ENCODE results near the gene EIF4G3. TPM values are rescaled to one million over a fixed set of nuclear protein-coding genes. Genes with fewer than 3 reads are reported as not detected.
A peak's percentile ranks its signal among the peaks of the same experiment; 100 is the strongest.
"Not testable (repeated sequence)": the region's sequence is repeated elsewhere in the genome, so short reads cannot be mapped to it uniquely, and the experiment has no call there.

Gene EIF4G3
- total RNA-seq, 2 experiments from 2014 or later = 56.7 to 64.3 TPM

GRCh38 chr1:20819818-20820217, 356.9 kb downstream of the EIF4G3 start:
- peaks cover 8% of the 10 kb centered on the region for H3K36me3 Mint-ChIP-seq
- ATAC-seq (no peak), DNase-seq (no peak)
- H3K9me3 Mint-ChIP-seq (ENCODE audit: low read depth) = no peaks in the 10 kb centered on the region
- no peaks in the 10 kb centered on the region for H3K4me1 Mint-ChIP-seq
- H3K4me3 Mint-ChIP-seq = no peak overlapping the region
- H3K27me3 Mint-ChIP-seq = no peaks in the 10 kb centered on the region
- no peak overlapping the region for H3K27ac Mint-ChIP-seq
- CTCF ChIA-PET = no interaction called here

GRCh38 chr1:20814534-20814871, 362.2 kb downstream of the EIF4G3 start:
- Mint-ChIP-seq H3K9me3 (ENCODE audit: low read depth) (peaks cover 2% of the 10 kb centered on the region), H3K4me1 (no peaks in the 10 kb centered on the region), H3K27ac (no peak overlapping the region), H3K36me3 (peaks cover 3% of the 10 kb centered on the region), H3K27me3 (no peaks in the 10 kb centered on the region), H3K4me3 (no peak overlapping the region)
- DNase-seq = no peak
- no peak for ATAC-seq
- CTCF ChIA-PET = no interaction called here

GRCh38 chr1:20811916-20812315, 364.8 kb downstream of the EIF4G3 start:
- ATAC-seq (no peak), DNase-seq (no peak)
- H3K27ac Mint-ChIP-seq = no peak overlapping the region
- peaks cover 8% of the 10 kb centered on the region for H3K36me3 Mint-ChIP-seq
- H3K4me3 Mint-ChIP-seq = no peak overlapping the region
- CTCF ChIA-PET = interaction anchor here (1.7 kb wide), 1 partner anchor 383 kb away, joined by 4 read pairs; no protein-coding TSS in a partner anchor
- peaks cover 2% of the 10 kb centered on the region for H3K9me3 Mint-ChIP-seq (ENCODE audit: low read depth)
- no peaks in the 10 kb centered on the region for H3K27me3 Mint-ChIP-seq
- no peaks in the 10 kb centered on the region for H3K4me1 Mint-ChIP-seq

- no peak overlapping the region for H3K27ac Mint-ChIP-seq
- peaks cover 2% of the 10 kb centered on the region for H3K4me1 Mint-ChIP-seq
- H3K9me3 Mint-ChIP-seq (ENCODE audit: low read depth) = no peaks in the 10 kb centered on the region
- no peak for ATAC-seq
- no peak for DNase-seq
- no peak overlapping the region for H3K4me3 Mint-ChIP-seq
- CTCF ChIA-PET = no interaction called here
- H3K27me3 Mint-ChIP-seq = no peaks in the 10 kb centered on the region
- H3K36me3 Mint-ChIP-seq = no peaks in the 10 kb centered on the region
These were observed 383.5 kb downstream of the EIF4G3 start for GRCh38 chr1:20793236-20793635.

- Mint-ChIP-seq H3K9me3 (ENCODE audit: low read depth) (no peaks in the 10 kb centered on the region), H3K4me3 (no peak overlapping the region), H3K27ac (no peak overlapping the region), H3K36me3 (no peaks in the 10 kb centered on the region), H3K4me1 (peaks cover 9% of the 10 kb centered on the region), H3K27me3 (no peaks in the 10 kb centered on the region)
- ATAC-seq (no peak), DNase-seq (no peak)
- CTCF ChIA-PET = no interaction called here
These were observed 384.5 kb downstream of the EIF4G3 start for GRCh38 chr1:20792196-20792595.

GRCh38 chr1:20790785-20791184, 385.9 kb downstream of the EIF4G3 start:
- no peak overlapping the region for H3K27ac Mint-ChIP-seq
- no peak overlapping the region for H3K4me3 Mint-ChIP-seq
- CTCF ChIA-PET = no interaction called here
- peaks cover 9% of the 10 kb centered on the region for H3K4me1 Mint-ChIP-seq
- ATAC-seq (no peak), DNase-seq (no peak)
- H3K9me3 Mint-ChIP-seq (ENCODE audit: low read depth) = no peaks in the 10 kb centered on the region
- H3K27me3 Mint-ChIP-seq = no peaks in the 10 kb centered on the region
- H3K36me3 Mint-ChIP-seq = peaks cover 3% of the 10 kb centered on the region

- peaks cover 16% of the 10 kb centered on the region for H3K4me1 Mint-ChIP-seq
- H3K27ac Mint-ChIP-seq; H3K27me3 Mint-ChIP-seq; H3K4me3 Mint-ChIP-seq; CTCF ChIA-PET; H3K9me3 Mint-ChIP-seq (ENCODE audit: low read depth); ATAC-seq; DNase-seq; H3K36me3 Mint-ChIP-seq: not testable (repeated sequence)
These were observed 387.1 kb downstream of the EIF4G3 start for GRCh38 chr1:20789598-20789997.

GRCh38 chr1:20787840-20788795, 388.6 kb downstream of the EIF4G3 start:
- no peaks in the 10 kb centered on the region for H3K9me3 Mint-ChIP-seq (ENCODE audit: low read depth)
- no peaks in the 10 kb centered on the region for H3K27me3 Mint-ChIP-seq
- CTCF ChIA-PET = interaction anchor here (1.1 to 2.0 kb wide), 4 partner anchors 8 to 154 kb away, joined by 3 to 7 read pairs (median 6); no protein-coding TSS in a partner anchor
- H3K4me3 Mint-ChIP-seq = peak overlapping the region; percentile 99
- H3K36me3 Mint-ChIP-seq = peaks cover 11% of the 10 kb centered on the region
- H3K27ac Mint-ChIP-seq = peak overlapping the region; percentile 94
- ATAC-seq (no peak), DNase-seq (no peak)
- H3K4me1 Mint-ChIP-seq = peaks cover 25% of the 10 kb centered on the region

GRCh38 chr1:20787029-20787839, 389.5 kb downstream of the EIF4G3 start, which contains the start of gene HP1BP3:
HP1BP3 (minus strand) TSS chr1:20787307; CDS start chr1:20780440, 6,867 bp downstream.
- H3K27ac Mint-ChIP-seq = peak within 1 kb of the TSS; percentile 99
- H3K36me3 Mint-ChIP-seq = peaks cover 11% of the 10 kb centered on the region
- ATAC-seq = peak; percentile 70
- H3K9me3 Mint-ChIP-seq (ENCODE audit: low read depth) = no peaks in the 10 kb centered on the region
- CTCF ChIA-PET = interaction anchor here (0.9 to 2.5 kb wide), 12 partner anchors 9 to 547 kb away, joined by 3 to 10 read pairs (median 4); no protein-coding TSS in a partner anchor
- peak within 1 kb of the TSS; percentile 99 for H3K4me3 Mint-ChIP-seq
- no peaks in the 10 kb centered on the region for H3K27me3 Mint-ChIP-seq
- peaks cover 25% of the 10 kb centered on the region for H3K4me1 Mint-ChIP-seq
- DNase-seq = peak; percentile 83

GRCh38 chr1:20786253-20787028, 390.3 kb downstream of the EIF4G3 start:
- peaks cover 28% of the 10 kb centered on the region for H3K4me1 Mint-ChIP-seq
- H3K9me3 Mint-ChIP-seq (ENCODE audit: low read depth) = no peaks in the 10 kb centered on the region
- CTCF ChIA-PET = interaction anchor here (0.9 to 2.5 kb wide), 10 partner anchors 10 to 548 kb away, joined by 3 to 10 read pairs (median 4); no protein-coding TSS in a partner anchor
- peaks cover 11% of the 10 kb centered on the region for H3K36me3 Mint-ChIP-seq
- peak; percentile 95 for DNase-seq
- no peaks in the 10 kb centered on the region for H3K27me3 Mint-ChIP-seq
- ATAC-seq = peak; percentile 85
- peak overlapping the region; percentile 99 for H3K4me3 Mint-ChIP-seq
- H3K27ac Mint-ChIP-seq = peak overlapping the region; percentile 99

GRCh38 chr1:20785907-20786252, 390.8 kb downstream of the EIF4G3 start:
- Mint-ChIP-seq H3K36me3 (peaks cover 15% of the 10 kb centered on the region), H3K27ac (peak overlapping the region; percentile 99), H3K4me1 (peaks cover 32% of the 10 kb centered on the region), H3K27me3 (no peaks in the 10 kb centered on the region), H3K4me3 (peak overlapping the region; percentile 99), H3K9me3 (ENCODE audit: low read depth) (no peaks in the 10 kb centered on the region)
- CTCF ChIA-PET = interaction anchor here (1.0 to 2.5 kb wide), 4 partner anchors 23 to 485 kb away, joined by 3 to 10 read pairs (median 6); no protein-coding TSS in a partner anchor
- DNase-seq (no peak), ATAC-seq (no peak)

GRCh38 chr1:20775700-20776099, 401.0 kb downstream of the EIF4G3 start:
- DNase-seq = no peak
- CTCF ChIA-PET = no interaction called here
- ATAC-seq = no peak
- H3K27me3 Mint-ChIP-seq = no peaks in the 10 kb centered on the region
- H3K27ac Mint-ChIP-seq = no peak overlapping the region
- no peak overlapping the region for H3K4me3 Mint-ChIP-seq
- H3K36me3 Mint-ChIP-seq = peaks cover 52% of the 10 kb centered on the region
- H3K9me3 Mint-ChIP-seq (ENCODE audit: low read depth) = no peaks in the 10 kb centered on the region
- peaks cover 13% of the 10 kb centered on the region for H3K4me1 Mint-ChIP-seq

- ATAC-seq (no peak), DNase-seq (no peak)
- Mint-ChIP-seq H3K27me3 (no peaks in the 10 kb centered on the region), H3K27ac (no peak overlapping the region), H3K36me3 (peaks cover 48% of the 10 kb centered on the region), H3K9me3 (ENCODE audit: low read depth) (no peaks in the 10 kb centered on the region), H3K4me3 (no peak overlapping the region), H3K4me1 (peaks cover 6% of the 10 kb centered on the region)
- CTCF ChIA-PET = no interaction called here
These were observed 404.9 kb downstream of the EIF4G3 start for GRCh38 chr1:20771780-20772179.

All from activated CD8-positive, alpha-beta memory T cell treated with anti-CD3 and anti-CD28 coated beads, Interleukin-2, amount 10 ng/mL, durations not matched to agents 7 days and 5 days (primary cell).